NCI-H226 (cell line): Measurements from ENCODE around the gene PPP1R15A.
"Not testable (repeated sequence)": the region's sequence is repeated elsewhere in the genome, so short reads cannot be mapped to it uniquely, and the experiment has no call there.

ENCODE experiments used
- DNase-seq: peaks from one replicate; pipeline ENCODE4 v3.0.0-alpha.2; 2015

Gene PPP1R15A

GRCh38 chr19:48918071-48918470 is 45.9 kb downstream of the PPP1R15A start:
- DNase-seq = no peak

GRCh38 chr19:48918801-48919247 is 46.6 kb downstream of the PPP1R15A start:
- no peak for DNase-seq

- not testable (repeated sequence) for DNase-seq
Measured at GRCh38 chr19:48919271-48919670, 47.0 kb downstream of the PPP1R15A start.

GRCh38 chr19:48920949-48921348 is 48.7 kb downstream of the PPP1R15A start:
- DNase-seq = no peak

- DNase-seq = no peak
Measured at GRCh38 chr19:48921721-48922500, 49.7 kb downstream of the PPP1R15A start.

- DNase-seq = no peak
Measured at GRCh38 chr19:48922548-48923490, 50.6 kb downstream of the PPP1R15A start.

GRCh38 chr19:48925240-48925843 is 53.1 kb downstream of the PPP1R15A start:
- peak; percentile 83 for DNase-seq
